Liver (tissue), 9 donors: Measurements from ENCODE around the gene DSCAML1. TPM values are rescaled to one million over a fixed set of nuclear protein-coding genes. Genes with fewer than 3 reads are reported as not detected.

Experiments
- DNase-seq: peaks from one replicate; pipeline ENCODE4 v3.0.0-alpha.2; 2017; ENCODE audit warnings: low spot score
- H3K27ac ChIP-seq, 2 donors: one replicate each; pipeline ENCODE4 v1.7.0; 2013; ENCODE audit warnings: inconsistent platforms in 2 of 2, low read length in 2 of 2, control low read depth in 1 of 2, low read depth in 1 of 2, mild to moderate bottlenecking in 1 of 2
- H3K27me3 ChIP-seq, 4 donors: one replicate each; pipeline versions ENCODE4 v1.6.1 to v1.7.0; 2013; ENCODE audit warnings: low read length in 3 of 4, inconsistent platforms in 1 of 4, mild to moderate bottlenecking in 1 of 4, moderate library complexity in 1 of 4; ENCODE audit not compliant: control insufficient read depth in 4 of 4, insufficient read depth in 4 of 4
- H3K36me3 ChIP-seq, 4 donors: one replicate each; pipeline versions ENCODE4 v1.6.1 to v1.7.0; 2013; ENCODE audit warnings: low read length in 3 of 4, mild to moderate bottlenecking in 3 of 4, low read depth in 1 of 4, moderate library complexity in 1 of 4; ENCODE audit not compliant: control insufficient read depth in 4 of 4, insufficient read depth in 3 of 4
- H3K4me1 ChIP-seq, 4 donors: one replicate each; pipeline versions ENCODE4 v1.6.1 to v1.7.0; 2013; ENCODE audit warnings: low read length in 3 of 4, mild to moderate bottlenecking in 3 of 4, moderate library complexity in 1 of 4; ENCODE audit not compliant: control insufficient read depth in 4 of 4, insufficient read depth in 4 of 4
- H3K4me3 ChIP-seq, 3 donors: one replicate each; pipeline versions ENCODE4 v1.6.1 to v1.7.0; 2013; ENCODE audit warnings: low read length in 3 of 3, control low read depth in 1 of 3, low read depth in 1 of 3, mild to moderate bottlenecking in 1 of 3
- H3K9ac ChIP-seq, 2 donors: one replicate each; pipeline ENCODE4 v1.7.0; 2013; ENCODE audit warnings: low read length in 2 of 2, mild to moderate bottlenecking in 2 of 2, moderate library complexity in 2 of 2, control low read depth in 1 of 2, low read depth in 1 of 2
- H3K9me3 ChIP-seq, 4 donors: one replicate each; pipeline versions ENCODE4 v1.6.1 to v1.7.0; 2013; ENCODE audit warnings: low read length in 3 of 4; ENCODE audit not compliant: control insufficient read depth in 4 of 4
- EGR1 ChIP-seq, 2 donors: IDR thresholded peaks; 2 replicates each; pipeline ENCODE4 v1.6.1; 2016 to 2018; ENCODE audit warnings: antibody characterized with exemption in 2 of 2, low read depth in 2 of 2
- FOXA1 ChIP-seq: IDR thresholded peaks from 2 replicates; pipeline ENCODE4 v1.6.1; 2016; ENCODE audit warnings: antibody characterized with exemption
- FOXA2 ChIP-seq: IDR thresholded peaks from 2 replicates; pipeline ENCODE4 v1.6.1; 2016; ENCODE audit warnings: antibody characterized with exemption
- GABPA ChIP-seq, 2 donors: IDR thresholded peaks in 1 of 2; conservative IDR thresholded peaks in 1 of 2; 2 replicates each; pipeline ENCODE4 v1.6.1; 2016; ENCODE audit warnings: antibody characterized with exemption in 2 of 2, mild to moderate bottlenecking in 1 of 2, moderate library complexity in 1 of 2
- HNF4A ChIP-seq, 2 donors: conservative IDR thresholded peaks; 2 replicates each; pipeline ENCODE4 v1.6.1; 2016; ENCODE audit warnings: antibody characterized with exemption in 2 of 2, mild to moderate bottlenecking in 2 of 2
- HNF4G ChIP-seq: IDR thresholded peaks from 2 replicates; pipeline ENCODE4 v1.6.1; 2016; ENCODE audit warnings: antibody characterized with exemption
- JUND ChIP-seq, 2 donors: IDR thresholded peaks; 2 replicates each; pipeline ENCODE4 v1.6.1; 2016; ENCODE audit warnings: antibody characterized with exemption in 2 of 2
- NR2F2 ChIP-seq: IDR thresholded peaks from 2 replicates; pipeline ENCODE4 v1.6.1; 2016; ENCODE audit warnings: antibody characterized with exemption
- RAD21 ChIP-seq, 2 donors: IDR thresholded peaks; 2 replicates each; pipeline ENCODE4 v1.6.1; 2016; ENCODE audit warnings: antibody characterized with exemption in 2 of 2, mild to moderate bottlenecking in 2 of 2
- RXRA ChIP-seq, 2 donors: IDR thresholded peaks; 2 replicates each; pipeline ENCODE4 v1.6.1; 2017 to 2018; ENCODE audit warnings: antibody characterized with exemption in 2 of 2, mild to moderate bottlenecking in 1 of 2
- SP1 ChIP-seq: IDR thresholded peaks from 2 replicates; pipeline ENCODE4 v1.6.1; 2018; ENCODE audit warnings: antibody characterized with exemption, mild to moderate bottlenecking
- TAF1 ChIP-seq: conservative IDR thresholded peaks from 2 replicates; pipeline ENCODE4 v1.6.1; 2016; ENCODE audit warnings: antibody characterized with exemption, mild to moderate bottlenecking
- YY1 ChIP-seq: IDR thresholded peaks from 2 replicates; pipeline ENCODE4 v1.6.1; 2016; ENCODE audit warnings: antibody characterized with exemption, mild to moderate bottlenecking
- WGBS: extraction: QIAGEN DNeasy Blood & Tissue Kit; methylation state at CpG from one replicate; pipeline ENCODE4 v1.1.7; 2013; 5-methylcytosine and 5-hydroxymethylcytosine counted together
- polyA plus RNA-seq, 2 donors: library from polyadenylated mRNA; stranded (reverse) in 1 of 2; unstranded in 1 of 2; fragments of 200-250 nt in 1 of 2; fragments of >200 nt in 1 of 2; fragmentation: Nextera tagmentation in 1 of 2; extraction: Ambion mirVana in 1 of 2; gene quantifications; one replicate each; pipeline versions ENCODE4 v1.2.1 to v1.2.3, GENCODE V29; 2013 to 2015
- total RNA-seq, 2 donors: library from RNA; depleted of rRNA; stranded (reverse); fragments of >200 nt; gene quantifications; one replicate each; pipeline ENCODE4 v1.2.3, GENCODE V29; 2014
- TF ChIP-seq, protein P1 (sequence below): IDR thresholded peaks from 2 replicates; pipeline ENCODE4 v1.6.1; 2016; ENCODE audit warnings: antibody characterized with exemption
- TF ChIP-seq, protein P2 (sequence below): IDR thresholded peaks from 2 replicates; pipeline ENCODE4 v1.6.1; 2016; ENCODE audit warnings: antibody characterized with exemption
- TF ChIP-seq, protein P3 (sequence below): IDR thresholded peaks from 2 replicates; pipeline ENCODE4 v1.6.1; 2016; ENCODE audit warnings: antibody characterized with exemption, mild to moderate bottlenecking
- TF ChIP-seq, protein P4 (sequence below): fragments of 150-350 bp; IDR thresholded peaks from 2 replicates; pipeline ENCODE4 v1.5.1; 2017; ENCODE audit warnings: improper control_type of control experiment, low read depth, low read length; ENCODE audit not compliant: missing input control
- TF ChIP-seq, protein P5 (sequence below): IDR thresholded peaks from 2 replicates; pipeline ENCODE4 v1.6.1; 2016; ENCODE audit warnings: antibody characterized with exemption
- donor health status: healthy.
- donor health status: healthy.
- donor health status: healthy.
- donor health status: healthy.
- donor health status: healthy.

The DSCAML1 gene
- total and polyA plus RNA-seq, 4 donors: 0.07 to 0.42 (median 0.20) TPM

DNA sequence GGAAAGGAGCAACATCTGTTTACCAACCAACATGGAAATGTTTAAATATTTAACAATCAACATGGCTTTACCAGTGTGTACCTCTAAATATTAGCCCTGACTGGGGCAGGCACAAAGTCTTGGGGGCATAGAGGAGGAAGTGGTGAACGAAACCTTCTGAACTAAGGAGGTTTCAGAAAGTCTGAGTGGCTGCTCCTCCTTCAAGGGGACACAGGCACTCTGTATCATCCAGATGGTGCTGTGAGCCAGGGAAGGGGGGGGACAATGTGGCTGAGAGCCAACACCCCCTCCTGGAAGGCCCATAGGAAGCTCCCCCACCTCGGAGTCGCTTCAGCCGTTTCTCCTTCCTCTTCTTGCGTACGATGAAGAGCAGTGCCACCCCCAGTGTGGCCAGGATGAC is 361.7 kb downstream of the DSCAML1 start:
- WGBS: 72% methylated on average over 6 of the region's 6 CpGs

DNA sequence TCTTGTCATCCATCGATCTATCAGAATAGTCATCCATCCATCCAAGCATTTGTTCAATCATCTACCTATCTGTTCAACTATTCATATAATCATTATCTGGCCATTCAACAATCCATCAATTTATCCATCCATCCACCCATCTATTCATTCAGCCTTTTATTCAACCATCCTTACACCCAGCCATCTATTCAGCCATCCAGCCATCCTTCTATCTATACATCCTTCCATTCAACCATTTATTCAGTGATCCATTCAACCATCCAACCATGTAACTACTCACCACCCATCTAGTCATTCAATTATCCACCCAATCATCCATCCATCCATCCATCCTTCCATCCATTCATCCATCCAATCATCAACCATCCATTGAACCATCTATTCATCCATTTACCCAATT is 362.5 kb downstream of the DSCAML1 start:
- Histone ChIP-seq H3K4me1 (no peaks in the 10 kb centered on the region), H3K9ac (no peak overlapping the region), H3K9me3 (no peaks in the 10 kb centered on the region), H3K36me3 (no peaks in the 10 kb centered on the region), H3K27me3 (no peaks in the 10 kb centered on the region), H3K27ac (no peak overlapping the region), H3K4me3 (no peak overlapping the region)
- WGBS: 92% methylated on average over 1 of the region's 1 CpG
- no peak for DNase-seq
- TF ChIP-seq TAF1 (no peak), FOXA1 (no peak), JUND (IDR thresholded peaks at IDR 0.05) (no peak), HNF4A (conservative IDR thresholded peaks at IDR 0.05) (no peak), RXRA (IDR thresholded peaks at IDR 0.05) (no peak), HNF4G (no peak), EGR1 (IDR thresholded peaks at IDR 0.05; ENCODE audit: low read depth in 2 of 2) (no peak), NR2F2 (no peak), SP1 (no peak), FOXA2 (no peak), RAD21 (IDR thresholded peaks at IDR 0.05) (no peak), GABPA (IDR thresholded peaks at IDR 0.05 in 1 of 2, conservative IDR thresholded peaks at IDR 0.05 in 1 of 2) (no peak), YY1 (no peak)
- TF ChIP-seq, protein P1, sequence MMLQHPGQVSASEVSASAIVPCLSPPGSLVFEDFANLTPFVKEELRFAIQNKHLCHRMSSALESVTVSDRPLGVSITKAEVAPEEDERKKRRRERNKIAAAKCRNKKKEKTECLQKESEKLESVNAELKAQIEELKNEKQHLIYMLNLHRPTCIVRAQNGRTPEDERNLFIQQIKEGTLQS: no peak
- TF ChIP-seq, protein P2, sequence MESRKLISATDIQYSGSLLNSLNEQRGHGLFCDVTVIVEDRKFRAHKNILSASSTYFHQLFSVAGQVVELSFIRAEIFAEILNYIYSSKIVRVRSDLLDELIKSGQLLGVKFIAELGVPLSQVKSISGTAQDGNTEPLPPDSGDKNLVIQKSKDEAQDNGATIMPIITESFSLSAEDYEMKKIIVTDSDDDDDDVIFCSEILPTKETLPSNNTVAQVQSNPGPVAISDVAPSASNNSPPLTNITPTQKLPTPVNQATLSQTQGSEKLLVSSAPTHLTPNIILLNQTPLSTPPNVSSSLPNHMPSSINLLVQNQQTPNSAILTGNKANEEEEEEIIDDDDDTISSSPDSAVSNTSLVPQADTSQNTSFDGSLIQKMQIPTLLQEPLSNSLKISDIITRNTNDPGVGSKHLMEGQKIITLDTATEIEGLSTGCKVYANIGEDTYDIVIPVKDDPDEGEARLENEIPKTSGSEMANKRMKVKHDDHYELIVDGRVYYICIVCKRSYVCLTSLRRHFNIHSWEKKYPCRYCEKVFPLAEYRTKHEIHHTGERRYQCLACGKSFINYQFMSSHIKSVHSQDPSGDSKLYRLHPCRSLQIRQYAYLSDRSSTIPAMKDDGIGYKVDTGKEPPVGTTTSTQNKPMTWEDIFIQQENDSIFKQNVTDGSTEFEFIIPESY: no peak
- TF ChIP-seq, protein P3, sequence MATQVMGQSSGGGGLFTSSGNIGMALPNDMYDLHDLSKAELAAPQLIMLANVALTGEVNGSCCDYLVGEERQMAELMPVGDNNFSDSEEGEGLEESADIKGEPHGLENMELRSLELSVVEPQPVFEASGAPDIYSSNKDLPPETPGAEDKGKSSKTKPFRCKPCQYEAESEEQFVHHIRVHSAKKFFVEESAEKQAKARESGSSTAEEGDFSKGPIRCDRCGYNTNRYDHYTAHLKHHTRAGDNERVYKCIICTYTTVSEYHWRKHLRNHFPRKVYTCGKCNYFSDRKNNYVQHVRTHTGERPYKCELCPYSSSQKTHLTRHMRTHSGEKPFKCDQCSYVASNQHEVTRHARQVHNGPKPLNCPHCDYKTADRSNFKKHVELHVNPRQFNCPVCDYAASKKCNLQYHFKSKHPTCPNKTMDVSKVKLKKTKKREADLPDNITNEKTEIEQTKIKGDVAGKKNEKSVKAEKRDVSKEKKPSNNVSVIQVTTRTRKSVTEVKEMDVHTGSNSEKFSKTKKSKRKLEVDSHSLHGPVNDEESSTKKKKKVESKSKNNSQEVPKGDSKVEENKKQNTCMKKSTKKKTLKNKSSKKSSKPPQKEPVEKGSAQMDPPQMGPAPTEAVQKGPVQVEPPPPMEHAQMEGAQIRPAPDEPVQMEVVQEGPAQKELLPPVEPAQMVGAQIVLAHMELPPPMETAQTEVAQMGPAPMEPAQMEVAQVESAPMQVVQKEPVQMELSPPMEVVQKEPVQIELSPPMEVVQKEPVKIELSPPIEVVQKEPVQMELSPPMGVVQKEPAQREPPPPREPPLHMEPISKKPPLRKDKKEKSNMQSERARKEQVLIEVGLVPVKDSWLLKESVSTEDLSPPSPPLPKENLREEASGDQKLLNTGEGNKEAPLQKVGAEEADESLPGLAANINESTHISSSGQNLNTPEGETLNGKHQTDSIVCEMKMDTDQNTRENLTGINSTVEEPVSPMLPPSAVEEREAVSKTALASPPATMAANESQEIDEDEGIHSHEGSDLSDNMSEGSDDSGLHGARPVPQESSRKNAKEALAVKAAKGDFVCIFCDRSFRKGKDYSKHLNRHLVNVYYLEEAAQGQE: no peak
- TF ChIP-seq, protein P4, sequence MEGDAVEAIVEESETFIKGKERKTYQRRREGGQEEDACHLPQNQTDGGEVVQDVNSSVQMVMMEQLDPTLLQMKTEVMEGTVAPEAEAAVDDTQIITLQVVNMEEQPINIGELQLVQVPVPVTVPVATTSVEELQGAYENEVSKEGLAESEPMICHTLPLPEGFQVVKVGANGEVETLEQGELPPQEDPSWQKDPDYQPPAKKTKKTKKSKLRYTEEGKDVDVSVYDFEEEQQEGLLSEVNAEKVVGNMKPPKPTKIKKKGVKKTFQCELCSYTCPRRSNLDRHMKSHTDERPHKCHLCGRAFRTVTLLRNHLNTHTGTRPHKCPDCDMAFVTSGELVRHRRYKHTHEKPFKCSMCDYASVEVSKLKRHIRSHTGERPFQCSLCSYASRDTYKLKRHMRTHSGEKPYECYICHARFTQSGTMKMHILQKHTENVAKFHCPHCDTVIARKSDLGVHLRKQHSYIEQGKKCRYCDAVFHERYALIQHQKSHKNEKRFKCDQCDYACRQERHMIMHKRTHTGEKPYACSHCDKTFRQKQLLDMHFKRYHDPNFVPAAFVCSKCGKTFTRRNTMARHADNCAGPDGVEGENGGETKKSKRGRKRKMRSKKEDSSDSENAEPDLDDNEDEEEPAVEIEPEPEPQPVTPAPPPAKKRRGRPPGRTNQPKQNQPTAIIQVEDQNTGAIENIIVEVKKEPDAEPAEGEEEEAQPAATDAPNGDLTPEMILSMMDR: no peak
- TF ChIP-seq, protein P5, sequence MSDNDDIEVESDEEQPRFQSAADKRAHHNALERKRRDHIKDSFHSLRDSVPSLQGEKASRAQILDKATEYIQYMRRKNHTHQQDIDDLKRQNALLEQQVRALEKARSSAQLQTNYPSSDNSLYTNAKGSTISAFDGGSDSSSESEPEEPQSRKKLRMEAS: no peak

More for the DNA sequence above, 361.7 kb downstream of the DSCAML1 start:
- H3K4me1 ChIP-seq: no peaks in the 10 kb centered on the region
- H3K27me3 ChIP-seq: no peaks in the 10 kb centered on the region
- H3K4me3 ChIP-seq: no peak overlapping the region
- no peak overlapping the region for H3K27ac ChIP-seq
- H3K9ac ChIP-seq: no peak overlapping the region
- no peak for DNase-seq
- TF ChIP-seq YY1 (no peak), HNF4G (no peak), JUND (IDR thresholded peaks at IDR 0.05) (no peak)
- TF ChIP-seq, protein P2: no peak
- H3K9me3 ChIP-seq: no peaks in the 10 kb centered on the region
- H3K36me3 ChIP-seq: no peaks in the 10 kb centered on the region
